Activated CD8-positive, alpha-beta memory T cell treated with anti-CD3 and anti-CD28 coated beads, Interleukin-2, amount 10 ng/mL, durations not matched to agents 7 days and 5 days (primary cell): ENCODE data around the gene CD1B. TPM values are rescaled to one million over a fixed set of nuclear protein-coding genes. Genes with fewer than 3 reads are reported as not detected.
"Not testable (repeated sequence)": the region's sequence is repeated elsewhere in the genome, so short reads cannot be mapped to it uniquely, and the experiment has no call there.

Source experiments
- ATAC-seq: fragments of 150-1000 bp; cut with Tn5 transposase; one replicate; pipeline ENCODE4 v1.10.0; 2021; ENCODE audit warnings: moderate library complexity
- CTCF ChIA-PET: fragments of 350-600 bp; sonication (Branson Sonifier 250); formaldehyde crosslinking; loops from one replicate; lab custom pipeline; 2021; ENCODE audit warnings: antibody characterized with exemption; lab: Charles Lee
- DNase-seq: peaks from one replicate; pipeline ENCODE4 v3.0.0-alpha.2; 2020
- H3K27ac Mint-ChIP-seq: one replicate; pipeline ENCODE4 v1.8.0; 2021; ENCODE audit warnings: mild to moderate bottlenecking, mixed read lengths
- H3K27me3 Mint-ChIP-seq: one replicate; pipeline ENCODE4 v1.8.0; 2021; ENCODE audit warnings: mixed read lengths
- H3K36me3 Mint-ChIP-seq: one replicate; pipeline ENCODE4 v1.8.0; 2021; ENCODE audit warnings: mild to moderate bottlenecking, mixed read lengths
- H3K4me1 Mint-ChIP-seq: one replicate; pipeline ENCODE4 v1.8.0; 2021; ENCODE audit warnings: mixed read lengths
- H3K4me3 Mint-ChIP-seq: one replicate; pipeline ENCODE4 v1.8.0; 2021; ENCODE audit warnings: mild to moderate bottlenecking, moderate library complexity, mixed read lengths
- H3K9me3 Mint-ChIP-seq: one replicate; pipeline ENCODE4 v1.8.0; 2022; ENCODE audit warnings: low read depth, mixed read lengths
- total RNA-seq, 2 experiments: library from RNA; stranded (reverse); gene quantifications; one replicate each; pipeline ENCODE4 v1.2.3, GENCODE V29; 2021

CD1B gene
- total RNA-seq, result not detected

- H3K27me3 Mint-ChIP-seq, result peaks cover 4% of the 10 kb centered on the region
- ATAC-seq (no peak), DNase-seq (no peak)
- no peaks in the 10 kb centered on the region for H3K9me3 Mint-ChIP-seq
- H3K27ac Mint-ChIP-seq, result no peak within 1 kb of the TSS
- no peaks in the 10 kb centered on the region for H3K36me3 Mint-ChIP-seq
- H3K4me3 Mint-ChIP-seq, result no peak within 1 kb of the TSS
- CTCF ChIA-PET, result interaction anchor here (1.0 to 2.0 kb wide), 2 partner anchors 13 to 128 kb away, joined by 3 to 9 read pairs; no protein-coding TSS in a partner anchor
- peaks cover 13% of the 10 kb centered on the region for H3K4me1 Mint-ChIP-seq
These were observed at the start of gene CD1B for GRCh38 chr1:158331481-158332150. Gene CD1B (minus strand): TSS chr1:158331531. CDS start chr1:158331423, 108 bp downstream.

GRCh38 chr1:158374860-158375259 is 43.5 kb upstream of the CD1B start:
- CTCF ChIA-PET, result no interaction called here
- DNase-seq (no peak), ATAC-seq (no peak)
- H3K36me3 Mint-ChIP-seq, result no peaks in the 10 kb centered on the region
- H3K9me3 Mint-ChIP-seq, result peaks cover 6% of the 10 kb centered on the region
- H3K27ac Mint-ChIP-seq, result no peak overlapping the region
- no peaks in the 10 kb centered on the region for H3K4me1 Mint-ChIP-seq
- H3K27me3 Mint-ChIP-seq, result peaks cover 28% of the 10 kb centered on the region
- H3K4me3 Mint-ChIP-seq, result no peak overlapping the region

GRCh38 chr1:158374101-158374500 is 42.8 kb upstream of the CD1B start:
- H3K4me3 Mint-ChIP-seq, ATAC-seq, CTCF ChIA-PET, H3K4me1 Mint-ChIP-seq, H3K36me3 Mint-ChIP-seq, H3K9me3 Mint-ChIP-seq, DNase-seq, H3K27ac Mint-ChIP-seq: not testable (repeated sequence)
- H3K27me3 Mint-ChIP-seq, result peaks cover 28% of the 10 kb centered on the region

GRCh38 chr1:158371188-158371953 is 40.0 kb upstream of the CD1B start:
- no peak overlapping the region for H3K4me3 Mint-ChIP-seq
- CTCF ChIA-PET, result no interaction called here
- no peak overlapping the region for H3K27ac Mint-ChIP-seq
- peaks cover 9% of the 10 kb centered on the region for H3K27me3 Mint-ChIP-seq
- peaks cover 6% of the 10 kb centered on the region for H3K9me3 Mint-ChIP-seq
- DNase-seq (no peak), ATAC-seq (no peak)
- no peaks in the 10 kb centered on the region for H3K4me1 Mint-ChIP-seq
- no peaks in the 10 kb centered on the region for H3K36me3 Mint-ChIP-seq

- ATAC-seq (no peak), DNase-seq (no peak)
- no peaks in the 10 kb centered on the region for H3K36me3 Mint-ChIP-seq
- H3K27ac Mint-ChIP-seq, result no peak overlapping the region
- peaks cover 2% of the 10 kb centered on the region for H3K9me3 Mint-ChIP-seq
- H3K27me3 Mint-ChIP-seq, result peaks cover 3% of the 10 kb centered on the region
- CTCF ChIA-PET, result no interaction called here
- no peak overlapping the region for H3K4me3 Mint-ChIP-seq
- H3K4me1 Mint-ChIP-seq, result no peaks in the 10 kb centered on the region
These were observed 35.5 kb upstream of the CD1B start for GRCh38 chr1:158366783-158367182.

- CTCF ChIA-PET, result no interaction called here
- no peak for ATAC-seq
These were observed 31.6 kb upstream of the CD1B start for GRCh38 chr1:158362941-158363340.

GRCh38 chr1:158362482-158362881 is 31.2 kb upstream of the CD1B start:
- DNase-seq (no peak), ATAC-seq (no peak)
- Mint-ChIP-seq H3K4me1 (no peaks in the 10 kb centered on the region), H3K27ac (no peak overlapping the region), H3K4me3 (no peak overlapping the region), H3K9me3 (no peaks in the 10 kb centered on the region), H3K27me3 (peaks cover 3% of the 10 kb centered on the region), H3K36me3 (no peaks in the 10 kb centered on the region)
- CTCF ChIA-PET, result no interaction called here

More at GRCh38 chr1:158362941-158363340, 31.6 kb upstream of the CD1B start:
- no peak for DNase-seq
- Mint-ChIP-seq H3K36me3 (no peaks in the 10 kb centered on the region), H3K4me1 (no peaks in the 10 kb centered on the region), H3K4me3 (no peak overlapping the region), H3K27me3 (peaks cover 3% of the 10 kb centered on the region), H3K27ac (no peak overlapping the region), H3K9me3 (no peaks in the 10 kb centered on the region)

- no peaks in the 10 kb centered on the region for H3K9me3 Mint-ChIP-seq
These were observed 26.1 kb upstream of the CD1B start for GRCh38 chr1:158357441-158357840.

GRCh38 chr1:158356616-158357015 is 25.3 kb upstream of the CD1B start:
- CTCF ChIA-PET, result no interaction called here
- H3K27me3 Mint-ChIP-seq, result peaks cover 20% of the 10 kb centered on the region

More at GRCh38 chr1:158357441-158357840, 26.1 kb upstream of the CD1B start:
- Mint-ChIP-seq H3K4me3 (no peak overlapping the region), H3K4me1 (no peaks in the 10 kb centered on the region), H3K36me3 (no peaks in the 10 kb centered on the region), H3K27me3 (peaks cover 20% of the 10 kb centered on the region), H3K27ac (no peak overlapping the region)
- DNase-seq (no peak), ATAC-seq (no peak)
- CTCF ChIA-PET, result no interaction called here

GRCh38 chr1:158355773-158356285 is 24.5 kb upstream of the CD1B start:
- Mint-ChIP-seq H3K9me3 (no peaks in the 10 kb centered on the region), H3K36me3 (no peaks in the 10 kb centered on the region), H3K4me1 (no peaks in the 10 kb centered on the region), H3K27me3 (peaks cover 20% of the 10 kb centered on the region), H3K4me3 (no peak overlapping the region), H3K27ac (no peak overlapping the region)
- ATAC-seq (no peak), DNase-seq (no peak)
- CTCF ChIA-PET, result no interaction called here

More at GRCh38 chr1:158356616-158357015, 25.3 kb upstream of the CD1B start:
- Mint-ChIP-seq H3K27ac (no peak overlapping the region), H3K4me3 (no peak overlapping the region), H3K36me3 (no peaks in the 10 kb centered on the region), H3K9me3 (no peaks in the 10 kb centered on the region), H3K4me1 (no peaks in the 10 kb centered on the region)
- ATAC-seq (no peak), DNase-seq (no peak)

- peaks cover 20% of the 10 kb centered on the region for H3K27me3 Mint-ChIP-seq
- no peak overlapping the region for H3K27ac Mint-ChIP-seq
- H3K4me1 Mint-ChIP-seq, result no peaks in the 10 kb centered on the region
- H3K36me3 Mint-ChIP-seq, result no peaks in the 10 kb centered on the region
- no peaks in the 10 kb centered on the region for H3K9me3 Mint-ChIP-seq
- CTCF ChIA-PET, result no interaction called here
- DNase-seq (no peak), ATAC-seq (no peak)
- no peak overlapping the region for H3K4me3 Mint-ChIP-seq
These were observed 22.9 kb upstream of the CD1B start for GRCh38 chr1:158354255-158354654.

- ATAC-seq (no peak), DNase-seq (no peak)
- H3K4me3 Mint-ChIP-seq, result no peak within 1 kb of the TSS
- H3K27me3 Mint-ChIP-seq, result peaks cover 18% of the 10 kb centered on the region
- H3K36me3 Mint-ChIP-seq, result no peaks in the 10 kb centered on the region
- H3K27ac Mint-ChIP-seq, result no peak within 1 kb of the TSS
- H3K9me3 Mint-ChIP-seq, result no peaks in the 10 kb centered on the region
- CTCF ChIA-PET, result no interaction called here
- H3K4me1 Mint-ChIP-seq, result no peaks in the 10 kb centered on the region
These were observed 22.2 kb upstream of the CD1B start, which contains the start of gene CD1E for GRCh38 chr1:158353303-158354075. Gene CD1E (plus strand): TSS chr1:158353894. CDS start chr1:158353989, 95 bp downstream.

GRCh38 chr1:158348946-158349345 is 17.6 kb upstream of the CD1B start:
- H3K9me3 Mint-ChIP-seq, H3K4me1 Mint-ChIP-seq, H3K27ac Mint-ChIP-seq, H3K36me3 Mint-ChIP-seq, H3K4me3 Mint-ChIP-seq, ATAC-seq, CTCF ChIA-PET, DNase-seq, H3K27me3 Mint-ChIP-seq: not testable (repeated sequence)
